Stimulated activated naive CD8-positive, alpha-beta T cell treated with anti-CD3 and anti-CD28 coated beads, Interleukin-15, Interleukin-2, amounts not matched to agents 100 U/mL and 50 U/mL, for 24 hours (primary cell): ENCODE measurements around the gene SFMBT1.

Experiments used
- ATAC-seq: fragments of 150-1000 bp; cut with Tn5 transposase; one replicate; pipeline ENCODE4 v1.10.0; 2021
- DNase-seq: peaks from one replicate; pipeline ENCODE4 v3.0.0; 2021

Gene SFMBT1

DNA sequence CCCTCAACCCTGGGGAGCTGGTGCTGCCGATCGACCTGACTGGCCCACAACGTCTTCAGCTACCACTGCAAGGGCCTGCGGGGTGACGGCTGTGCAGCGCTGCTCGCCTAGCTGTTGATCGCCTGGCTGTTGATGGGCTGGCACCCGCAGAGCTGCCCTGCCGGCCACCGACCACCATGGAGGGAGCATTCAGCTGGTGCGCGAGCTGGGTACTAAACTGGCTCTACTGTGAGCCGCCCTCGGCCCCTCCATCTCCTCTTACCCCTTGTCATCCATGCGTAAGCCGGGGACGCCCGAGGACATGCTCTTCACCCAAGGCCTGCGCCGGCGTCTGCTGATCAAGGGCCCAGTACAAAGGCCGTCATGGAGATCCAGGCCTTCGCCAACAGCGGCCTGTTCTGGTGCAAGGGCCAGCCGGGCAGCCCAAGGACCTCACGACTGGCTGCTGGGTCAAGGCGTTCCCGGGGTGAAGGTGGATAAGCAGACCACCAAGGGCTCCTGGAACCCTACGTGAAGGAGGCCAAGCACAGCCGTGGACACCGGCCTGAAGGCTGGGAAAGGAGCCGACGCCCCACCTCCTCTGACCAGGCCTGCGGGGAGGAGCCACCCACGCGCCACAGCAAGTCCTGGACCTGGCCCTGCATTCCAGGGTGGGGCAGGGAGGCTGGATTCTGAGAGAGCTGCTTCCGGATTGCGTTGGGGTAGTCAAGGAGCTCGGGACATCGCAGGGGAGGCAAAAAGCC lies 46.9 kb downstream of the SFMBT1 start:
- ATAC-seq (peak; percentile 28), DNase-seq (no peak)

DNA sequence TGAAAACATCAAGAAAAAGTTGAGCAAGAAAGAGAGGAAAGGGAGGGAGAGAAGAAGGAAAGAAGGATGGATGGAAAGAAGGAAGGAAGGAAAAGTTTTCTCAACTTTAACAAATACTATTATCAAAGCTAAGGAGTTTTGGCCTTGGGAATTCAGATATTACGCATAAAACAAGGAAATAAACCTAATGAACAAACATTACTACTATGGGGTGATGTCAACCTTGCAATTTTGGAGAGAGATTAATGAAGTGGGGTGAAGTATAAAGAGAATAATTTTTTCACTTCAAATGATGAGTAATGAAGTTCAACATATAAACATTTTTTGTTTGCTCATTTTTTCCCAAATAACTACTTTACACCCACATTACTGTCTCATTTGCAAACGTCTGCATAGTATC lies 55.2 kb downstream of the SFMBT1 start:
- no peak for ATAC-seq

GRCh38 chr3:52986938-52987337 lies 58.9 kb downstream of the SFMBT1 start:
- ATAC-seq (no peak), DNase-seq (no peak)

More for the DNA sequence above, 55.2 kb downstream of the SFMBT1 start:
- DNase-seq: no peak

DNA sequence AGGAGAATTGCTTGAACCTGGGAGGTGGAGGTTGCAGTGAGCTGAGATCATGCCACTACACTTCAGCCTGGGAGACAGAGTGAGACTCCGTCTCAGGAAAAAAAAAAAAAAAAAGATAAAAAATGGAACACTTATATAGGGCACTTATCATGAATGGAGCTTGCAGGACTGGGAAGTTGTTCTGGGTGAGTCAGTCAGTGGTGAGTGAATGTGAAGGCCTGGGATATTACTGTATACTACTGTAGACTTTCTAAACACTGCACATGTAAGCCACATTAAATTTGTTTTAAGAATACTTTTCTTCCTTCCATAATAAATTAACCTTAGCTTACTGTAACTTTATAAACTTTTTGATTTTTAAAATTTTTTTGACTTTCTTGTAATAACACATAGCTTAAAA lies 59.8 kb downstream of the SFMBT1 start:
- ATAC-seq: no peak
- no peak for DNase-seq

DNA sequence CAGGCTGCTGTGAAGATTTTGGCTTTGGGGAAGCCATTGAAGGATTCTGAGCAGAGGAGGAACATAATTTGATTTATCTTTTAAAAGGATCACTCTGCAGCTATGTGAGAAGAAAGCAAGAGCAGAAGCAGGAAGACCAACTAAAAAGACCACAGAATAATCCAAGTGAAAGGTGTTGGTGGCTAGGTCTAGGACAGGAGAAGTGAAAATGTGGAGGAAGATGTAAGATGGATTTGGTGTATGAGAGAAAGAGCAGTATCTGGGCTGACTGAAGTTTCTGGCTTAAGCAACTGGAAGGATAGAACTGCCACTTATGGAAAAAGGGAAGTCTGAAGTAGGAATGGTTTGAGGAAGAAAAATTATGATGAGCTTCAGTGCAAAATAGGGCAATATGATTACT lies 62.0 kb downstream of the SFMBT1 start:
- ATAC-seq (peak; percentile 22), DNase-seq (no peak)

GRCh38 chr3:52983336-52983807 lies 62.5 kb downstream of the SFMBT1 start:
- ATAC-seq: peak; percentile 93
- DNase-seq: peak; percentile 72

DNA sequence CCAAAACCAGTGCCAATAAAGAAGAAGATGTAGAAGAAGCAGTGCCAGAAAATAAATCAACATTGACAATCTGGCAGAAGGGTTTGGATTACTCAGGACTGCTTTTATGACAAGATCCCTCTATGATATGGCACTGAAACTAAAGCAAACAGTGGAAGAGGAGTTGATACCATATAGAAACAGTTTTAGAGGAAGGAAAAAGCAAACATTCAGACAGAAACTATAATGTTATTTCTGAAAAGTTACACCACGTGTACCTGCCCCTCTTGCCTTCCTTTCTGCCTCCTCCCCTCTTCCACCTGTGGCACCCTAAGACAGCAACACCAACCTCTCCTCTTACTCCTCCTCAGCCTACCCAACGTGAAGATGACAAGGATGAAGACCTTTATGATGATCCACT lies 63.0 kb downstream of the SFMBT1 start:
- DNase-seq: peak; percentile 12

GRCh38 chr3:52979190-52979983 lies 66.5 kb downstream of the SFMBT1 start:
- DNase-seq (no peak), ATAC-seq (no peak)

More for the DNA sequence above, 63.0 kb downstream of the SFMBT1 start:
- ATAC-seq: peak; percentile 57

- no peak for DNase-seq
- no peak for ATAC-seq
Measured at GRCh38 chr3:52978109-52978754, 67.6 kb downstream of the SFMBT1 start.

GRCh38 chr3:52973806-52974205 lies 72.1 kb downstream of the SFMBT1 start:
- ATAC-seq (no peak), DNase-seq (no peak)

- DNase-seq: no peak
- no peak for ATAC-seq
Measured at GRCh38 chr3:52971895-52972294, 74.0 kb downstream of the SFMBT1 start.

GRCh38 chr3:52967398-52967797 lies 78.5 kb downstream of the SFMBT1 start:
- ATAC-seq (no peak), DNase-seq (no peak)

DNA sequence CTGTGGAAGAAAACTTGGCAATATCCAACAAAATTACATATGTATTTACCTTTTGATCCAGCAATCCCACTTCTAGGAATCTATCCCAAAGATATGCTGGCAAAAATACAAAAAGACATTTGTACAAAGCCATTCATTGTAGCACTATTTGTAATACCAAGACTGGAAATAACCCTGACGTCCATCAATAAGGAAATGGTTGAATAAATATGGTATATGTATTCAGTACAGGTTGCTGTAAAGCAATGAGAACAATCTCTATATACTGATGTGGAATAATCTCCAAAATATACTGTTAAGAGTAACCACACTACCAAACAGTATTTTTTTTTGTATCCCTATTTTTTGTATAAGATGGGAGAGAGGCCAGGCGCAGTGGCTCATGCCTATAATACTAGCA lies 83.7 kb downstream of the SFMBT1 start:
- ATAC-seq (no peak), DNase-seq (no peak)

GRCh38 chr3:52959773-52960172 lies 86.1 kb downstream of the SFMBT1 start:
- ATAC-seq: no peak
- DNase-seq: no peak

DNA sequence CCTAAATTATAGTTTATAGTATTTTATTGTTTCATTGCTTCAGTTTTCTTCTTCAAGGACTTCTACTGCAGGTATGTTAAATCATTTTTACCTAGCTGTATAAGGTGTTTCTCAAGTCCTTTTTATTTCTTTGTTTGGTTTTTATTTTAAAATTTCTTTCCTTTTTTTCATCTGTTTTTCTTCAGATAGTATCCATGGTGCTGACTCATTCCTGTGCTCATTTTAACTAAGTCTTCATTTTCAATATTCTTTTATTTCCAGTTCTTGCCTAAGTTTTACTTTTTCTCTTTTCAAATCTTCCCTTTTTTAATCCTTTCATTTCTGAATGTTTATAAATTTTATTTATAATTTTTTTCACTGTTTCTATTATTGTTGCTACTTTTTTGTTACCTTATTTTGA lies 106.3 kb downstream of the SFMBT1 start:
- ATAC-seq (no peak), DNase-seq (no peak)

- ATAC-seq (peak; percentile 96), DNase-seq (peak; percentile 55)
Measured at GRCh38 chr3:52934630-52935530, 111.0 kb downstream of the SFMBT1 start.

DNA sequence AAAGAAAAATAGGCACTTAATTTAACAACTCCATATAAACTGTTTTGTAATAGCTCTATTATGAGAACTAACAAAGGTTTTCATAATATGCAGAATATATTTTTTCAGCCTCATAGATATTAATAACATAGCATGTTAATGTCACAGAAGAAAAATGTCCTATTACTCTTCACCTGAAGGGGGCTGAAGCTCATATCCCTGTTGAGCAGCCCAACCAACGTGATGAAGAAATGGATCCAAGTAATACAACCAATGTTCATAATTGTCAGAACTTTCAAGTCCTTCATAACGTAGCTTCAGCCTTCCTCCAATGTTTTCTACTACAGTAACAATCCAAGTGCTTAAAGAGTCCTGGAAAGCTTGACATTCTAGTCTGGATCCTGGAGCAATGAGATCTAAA lies 114.0 kb downstream of the SFMBT1 start:
- DNase-seq (no peak), ATAC-seq (no peak)

DNA sequence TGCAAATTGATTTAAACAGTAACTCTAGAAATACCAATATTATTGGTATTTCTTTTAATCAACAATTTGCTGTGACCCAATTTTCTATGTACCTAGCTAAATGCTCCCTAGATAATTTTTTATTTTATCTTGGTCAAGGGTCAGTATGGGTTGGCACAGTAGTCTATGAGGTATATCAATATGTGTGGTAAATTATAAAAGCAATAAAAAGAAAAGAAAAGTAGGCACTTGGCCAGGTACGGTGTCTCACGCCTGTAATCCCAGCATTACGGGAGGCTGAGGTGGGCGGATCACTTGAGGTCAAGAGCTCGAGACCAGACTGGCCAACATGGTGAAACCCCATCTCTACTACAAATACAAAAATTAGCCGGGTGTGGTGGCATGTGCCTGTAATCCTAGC lies 114.5 kb downstream of the SFMBT1 start:
- DNase-seq: no peak
- ATAC-seq: no peak

- DNase-seq (no peak), ATAC-seq (no peak)
Measured at GRCh38 chr3:52930748-52931147, 115.1 kb downstream of the SFMBT1 start.

DNA sequence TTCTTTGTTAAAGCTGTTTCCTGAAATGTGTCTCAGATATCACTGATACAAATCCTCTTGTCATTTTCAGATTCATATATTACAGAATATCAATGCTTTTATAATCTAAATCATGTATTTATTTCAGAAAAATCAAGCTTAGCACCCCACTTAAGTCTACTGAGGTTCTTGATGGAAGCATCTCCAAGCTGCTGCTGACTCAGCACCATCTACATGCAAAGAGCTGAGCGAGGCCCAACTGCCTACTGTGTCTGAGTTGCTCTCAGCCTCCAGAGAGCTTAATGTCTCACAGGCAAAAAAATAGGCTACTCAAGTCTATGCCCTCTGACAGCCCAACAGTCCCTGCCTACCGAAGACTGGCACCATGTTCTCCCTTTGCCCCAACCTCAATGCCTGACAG lies 119.3 kb downstream of the SFMBT1 start:
- ATAC-seq: no peak
- DNase-seq: no peak

GRCh38 chr3:52925405-52926313 lies 120.2 kb downstream of the SFMBT1 start:
- peak; percentile 36 for ATAC-seq
- no peak for DNase-seq
